GM18868 (cell line): Measurements from ENCODE around the gene TGOLN2.

ENCODE experiments used
- ATAC-seq: cut with Tn5 transposase; IDR thresholded peaks from one replicate; pipeline ENCODE4 v1.9.1; 2021; ENCODE audit warnings: mild to moderate bottlenecking, moderate library complexity; ENCODE audit not compliant: unreplicated experiment

TGOLN2 gene

GRCh38 chr2:85309699-85310321 lies 18.0 kb downstream of the TGOLN2 start:
- no peak for ATAC-seq

GRCh38 chr2:85308896-85309555 lies 18.8 kb downstream of the TGOLN2 start:
- no peak for ATAC-seq

- ATAC-seq, result no peak
Observed at GRCh38 chr2:85308201-85308600, 19.6 kb downstream of the TGOLN2 start.

GRCh38 chr2:85307527-85307897 lies 20.3 kb downstream of the TGOLN2 start:
- no peak for ATAC-seq

- no peak for ATAC-seq
Observed at GRCh38 chr2:85303780-85304531, 23.8 kb downstream of the TGOLN2 start.

GRCh38 chr2:85302121-85302520 lies 25.7 kb downstream of the TGOLN2 start:
- no peak for ATAC-seq

GRCh38 chr2:85291425-85292023 lies 36.3 kb downstream of the TGOLN2 start:
- ATAC-seq, result peak; percentile 42

GRCh38 chr2:85288244-85288725 lies 39.5 kb downstream of the TGOLN2 start:
- ATAC-seq, result no peak

- no peak for ATAC-seq
Observed at GRCh38 chr2:85287721-85288120, 40.1 kb downstream of the TGOLN2 start.

- ATAC-seq, result no peak
Observed at GRCh38 chr2:85286918-85287317, 40.9 kb downstream of the TGOLN2 start.

GRCh38 chr2:85283641-85284040 lies 44.1 kb downstream of the TGOLN2 start:
- no peak for ATAC-seq

GRCh38 chr2:85282914-85283313 lies 44.9 kb downstream of the TGOLN2 start:
- ATAC-seq, result no peak

GRCh38 chr2:85281553-85281952 lies 46.2 kb downstream of the TGOLN2 start:
- no peak for ATAC-seq

GRCh38 chr2:85278361-85278760 lies 49.4 kb downstream of the TGOLN2 start:
- no peak for ATAC-seq

GRCh38 chr2:85277416-85278158 lies 50.2 kb downstream of the TGOLN2 start:
- no peak for ATAC-seq

GRCh38 chr2:85276571-85277118 lies 51.1 kb downstream of the TGOLN2 start:
- ATAC-seq, result no peak

- no peak for ATAC-seq
Observed at GRCh38 chr2:85275984-85276540, 51.7 kb downstream of the TGOLN2 start.

- no peak for ATAC-seq
Observed at GRCh38 chr2:85273738-85274731, 53.8 kb downstream of the TGOLN2 start.

- no peak for ATAC-seq
Observed at GRCh38 chr2:85272357-85272756, 55.4 kb downstream of the TGOLN2 start.
